K562 (cell line): Measurements from ENCODE around the gene JAK3. TPM values are rescaled to one million over a fixed set of nuclear protein-coding genes. Genes with fewer than 3 reads are reported as not detected.

Experiments used
- MEIS2 ChIP-seq: fragments of 450-650 bp; IDR thresholded peaks from 2 replicates; pipeline ENCODE4 v1.6.1; 2014; ENCODE audit warnings: mild to moderate bottlenecking; ENCODE audit not compliant: partially characterized antibody
- MIER1 ChIP-seq: fragments of 450-650 bp; IDR thresholded peaks from 2 replicates; pipeline ENCODE4 v1.6.1; 2016; ENCODE audit warnings: antibody characterized with exemption, mild to moderate bottlenecking, low read depth
- NONO ChIP-seq, 2 experiments: fragments of 200-400 bp in 1 of 2; fragments of 450-650 bp in 1 of 2; formaldehyde crosslinking in 1 of 2; IDR thresholded peaks; 2 replicates each; pipeline ENCODE4 v1.6.1; 2017; ENCODE audit warnings: low read depth in 2 of 2, mild to moderate bottlenecking in 2 of 2, moderate library complexity in 2 of 2, low read length in 1 of 2
- POLR2A ChIP-seq: fragments of 450-650 bp; conservative IDR thresholded peaks from 2 replicates; pipeline ENCODE4 v1.6.1; 2016
- ZBTB1 ChIP-seq: sonication (generic); formaldehyde crosslinking; IDR thresholded peaks from 2 replicates; pipeline ENCODE4 v1.8.1; 2023; ENCODE audit warnings: missing genetic modification reagents, low read depth, mild to moderate bottlenecking, borderline replicate concordance
- ZBTB40 ChIP-seq, 2 experiments: fragments of 450-650 bp in 1 of 2; sonication (generic) in 1 of 2; formaldehyde crosslinking in 1 of 2; IDR thresholded peaks; 2 replicates each; pipeline versions ENCODE4 v1.7.1 to v1.9.0; 2016 to 2022; ENCODE audit warnings: inconsistent platforms in 1 of 2, mild to moderate bottlenecking in 1 of 2, missing genetic modification reagents in 1 of 2
- ZNF395 ChIP-seq: fragments of 200-800 bp; sonication (Bioruptor generic); IDR thresholded peaks from 2 replicates; pipeline ENCODE4 v1.6.1; 2017; ENCODE audit warnings: missing genetic modification characterization, missing compliant biosample characterization
- ZNF589 ChIP-seq: fragments of 200-800 bp; sonication (Bioruptor generic); IDR thresholded peaks from 2 replicates; pipeline ENCODE4 v1.6.1; 2016; ENCODE audit warnings: low read depth, missing genetic modification characterization, missing compliant biosample characterization
- polyA plus RNA-seq, 8 experiments: library from polyadenylated mRNA; depleted of rRNA in 4 of 8; stranded (reverse) in 5 of 8; unstranded in 3 of 8; fragments of >200 nt; fragmentation: Nextera tagmentation in 2 of 8; fragmentation: Illumina TruSeq in 1 of 8; extraction: Ambion mirVana in 2 of 8; extraction: Trizol in 1 of 8; gene quantifications; 2 replicates each; pipeline versions ENCODE4 v1.2.1 to v1.2.3, GENCODE V29; 2011 to 2014; ENCODE audit warnings: inconsistent platforms in 1 of 8, missing spikeins in 1 of 8
- total RNA-seq, 7 experiments: library from RNA; depleted of rRNA in 6 of 7; stranded (reverse); fragments of >200 nt in 6 of 7; fragmentation: Illumina TruSeq in 2 of 7; extraction: Trizol in 2 of 7; gene quantifications; 2 replicates each; pipeline versions ENCODE4 v1.2.1 to v1.2.3, GENCODE V29; 2011 to 2021; ENCODE audit warnings: low replicate concordance in 1 of 7

JAK3 gene
- total and polyA plus RNA-seq, 9 of the 15 experiments (the other 6 are each of a cell fraction or from before 2014, with no cell fraction given): 0.01 to 0.18 (median 0.07) TPM; not detected in 1

GRCh38 chr19:17863520-17864182 lies 15.9 kb upstream of the JAK3 start (continued):
- no peak for TF ChIP-seq MIER1
- no peak for TF ChIP-seq MEIS2
- no peak for TF ChIP-seq POLR2A
- TF ChIP-seq ZBTB1 (CRISPR knock-in tag): no peak
- no peak for TF ChIP-seq ZNF395 (CRISPR knock-in tag)
- TF ChIP-seq ZNF589 (CRISPR knock-in tag): no peak
- no peak for TF ChIP-seq ZBTB40 (IDR thresholded peaks at IDR 0.05)
- no peak for TF ChIP-seq ZBTB40 (CRISPR knock-in tag; IDR thresholded peaks at IDR 0.05)
- TF ChIP-seq NONO (IDR thresholded peaks at IDR 0.05; ENCODE audit: low read depth in 2 of 2, low read length in 1 of 2): no peak
